Measurements from ENCODE around the gene CCDC158.
"Not testable (repeated sequence)": the region's sequence is repeated elsewhere in the genome, so short reads cannot be mapped to it uniquely, and the experiment has no call there.

The CCDC158 gene

DNA sequence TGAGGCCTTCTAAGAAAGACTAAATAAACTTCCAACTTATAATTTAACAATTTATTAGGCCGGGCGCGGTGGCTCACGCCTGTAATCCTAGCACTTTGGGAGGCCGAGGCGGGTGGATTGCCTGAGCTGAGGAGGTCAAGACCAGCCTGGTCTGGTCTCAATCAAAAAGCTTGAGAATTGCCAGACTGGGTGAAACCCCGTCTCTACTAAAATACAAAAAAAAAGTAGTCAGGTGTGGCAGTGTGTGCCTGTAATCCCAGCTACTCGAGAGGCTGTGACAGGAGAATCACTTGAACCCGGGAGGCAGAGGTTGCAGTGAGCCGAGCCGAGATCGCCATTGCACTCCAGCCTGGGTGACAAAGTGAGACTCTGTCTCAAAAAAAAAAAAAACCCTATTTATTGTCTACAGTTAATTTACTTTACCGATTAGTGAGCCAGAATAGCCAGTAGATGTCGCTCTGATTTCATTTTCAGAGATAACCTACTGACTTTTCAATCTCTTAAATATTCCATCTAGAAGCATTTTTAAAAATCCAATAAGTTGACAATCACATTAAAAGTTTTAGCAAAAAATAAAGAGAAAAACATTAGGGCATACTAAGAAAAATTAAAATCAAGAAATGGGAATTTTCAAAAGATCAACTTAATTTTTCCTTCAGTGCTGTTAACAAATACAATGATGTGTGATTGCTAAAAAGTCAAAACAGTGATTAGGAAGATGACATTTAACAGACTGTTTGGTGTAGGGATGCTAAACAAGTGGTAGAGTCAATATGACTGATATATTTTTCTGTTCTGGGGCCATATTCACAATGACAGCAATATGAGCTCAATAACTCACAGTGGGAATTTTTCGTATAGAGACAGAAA is 9.8 kb upstream of the CCDC158 start:
- DNase-seq (ENCODE audit: low read depth in 2 of 2): peak in 1 of 2 donors; percentile 8

DNA sequence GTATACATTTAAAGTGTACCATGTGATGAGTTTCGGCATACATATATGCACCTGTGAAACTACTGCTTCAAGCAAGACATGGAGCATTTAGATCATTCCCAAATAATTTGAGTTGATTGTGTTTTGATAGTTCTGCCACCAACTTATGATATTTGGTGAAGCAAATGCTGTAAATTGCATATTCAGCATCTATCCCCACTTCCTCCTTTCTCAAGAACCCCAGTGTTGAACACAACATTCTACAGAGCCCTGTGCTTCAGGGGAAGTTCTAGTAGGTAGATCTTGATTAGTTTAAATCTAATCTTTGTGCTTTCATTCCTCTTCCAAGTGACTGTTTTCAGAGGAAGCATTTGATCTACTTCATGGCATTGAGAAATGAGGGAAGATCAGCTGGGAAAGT is 8.7 kb upstream of the CCDC158 start:
- no peak for DNase-seq (ENCODE audit: low read depth in 2 of 2)

DNA sequence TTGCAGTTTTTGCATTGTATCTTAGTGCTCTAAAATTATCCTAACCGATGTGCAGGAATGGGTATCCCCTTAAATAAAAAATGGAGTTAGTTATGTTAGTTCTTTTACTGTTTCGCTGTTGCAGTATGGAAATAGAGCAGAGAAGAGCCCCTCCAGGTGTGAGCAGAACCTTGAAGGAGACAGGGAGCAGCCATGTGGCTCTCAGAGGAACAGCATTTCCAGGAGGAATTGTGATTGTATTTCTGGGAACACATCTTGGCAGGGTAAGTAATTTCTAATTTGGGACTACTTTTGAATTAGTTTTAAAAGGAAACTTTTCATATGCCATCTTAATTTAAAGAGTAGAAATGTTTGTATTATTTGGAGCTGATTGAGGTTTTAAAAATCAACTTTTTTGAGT is 5.3 kb upstream of the CCDC158 start:
- no peak for DNase-seq (ENCODE audit: low read depth in 2 of 2)

DNA sequence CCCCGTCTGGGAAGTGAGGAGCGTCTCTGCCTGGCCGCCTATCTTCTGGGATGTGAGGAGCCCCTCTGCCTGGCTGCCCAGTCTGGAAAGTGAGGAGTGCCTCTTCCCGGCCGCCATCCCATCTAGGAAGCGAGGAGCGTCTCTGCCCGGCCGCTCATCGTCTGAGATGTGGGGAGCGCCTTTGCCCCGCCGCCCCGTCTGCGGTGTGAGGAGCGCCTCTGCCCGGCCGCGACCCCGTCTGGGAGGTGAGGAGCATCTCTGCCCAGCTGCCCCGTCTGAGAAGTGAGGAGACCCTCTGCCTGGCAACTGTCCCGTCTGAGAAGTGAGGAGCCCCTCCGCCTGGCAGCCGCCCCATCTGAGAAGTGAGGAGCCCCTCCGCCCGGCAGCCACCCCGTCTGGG is 2.2 kb upstream of the CCDC158 start:
- DNase-seq (ENCODE audit: low read depth in 2 of 2): not testable (repeated sequence)

DNA sequence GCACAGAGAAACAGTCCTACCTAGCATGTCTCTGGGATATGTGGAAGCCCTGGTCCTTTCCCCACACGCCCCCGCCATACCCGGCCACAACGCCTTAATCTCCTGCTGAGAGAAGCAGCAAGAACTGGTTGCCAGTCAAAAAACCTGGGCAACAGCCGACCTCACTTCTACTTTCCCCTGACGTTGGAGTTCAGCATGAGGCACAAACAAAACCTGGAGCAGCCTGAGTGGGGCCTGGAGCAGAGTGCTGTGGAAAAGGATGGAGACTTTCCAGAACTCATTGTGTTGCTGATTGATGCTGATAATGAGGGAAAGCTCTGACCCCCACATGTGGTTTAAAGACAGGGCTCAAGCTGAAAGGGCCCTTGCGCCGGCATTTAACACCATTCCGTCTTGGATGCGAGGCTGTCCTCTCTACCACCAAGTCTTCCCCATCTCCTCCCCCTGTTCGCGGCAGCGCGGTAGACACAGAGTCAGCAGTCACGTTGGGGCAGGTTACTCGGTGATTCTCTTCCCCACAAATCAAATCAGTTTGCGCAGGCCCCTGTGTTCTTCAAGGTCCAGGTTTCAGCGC is 666 bp downstream of the CCDC158 start:
- DNase-seq (ENCODE audit: low read depth in 2 of 2): no peak

DNA sequence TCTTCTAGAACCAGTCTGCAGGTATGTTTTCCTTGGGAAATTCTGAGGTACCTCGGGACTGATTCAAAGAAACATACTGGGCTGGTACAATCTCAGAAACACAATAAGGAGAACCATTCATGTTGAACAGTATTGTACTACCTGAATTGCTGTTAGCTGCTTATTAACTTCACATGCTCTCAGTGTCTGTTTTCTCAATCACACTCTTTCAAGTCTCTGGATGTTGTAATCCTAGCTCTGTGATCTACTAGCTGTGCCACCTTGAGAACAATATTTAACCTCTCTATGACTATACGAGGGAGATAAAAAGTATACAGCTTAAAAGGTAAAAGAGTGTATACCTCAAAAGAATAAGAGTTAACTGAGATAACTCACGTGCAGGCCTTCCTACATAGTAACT is 10.3 kb downstream of the CCDC158 start:
- no peak for DNase-seq (ENCODE audit: low read depth in 2 of 2)

DNA sequence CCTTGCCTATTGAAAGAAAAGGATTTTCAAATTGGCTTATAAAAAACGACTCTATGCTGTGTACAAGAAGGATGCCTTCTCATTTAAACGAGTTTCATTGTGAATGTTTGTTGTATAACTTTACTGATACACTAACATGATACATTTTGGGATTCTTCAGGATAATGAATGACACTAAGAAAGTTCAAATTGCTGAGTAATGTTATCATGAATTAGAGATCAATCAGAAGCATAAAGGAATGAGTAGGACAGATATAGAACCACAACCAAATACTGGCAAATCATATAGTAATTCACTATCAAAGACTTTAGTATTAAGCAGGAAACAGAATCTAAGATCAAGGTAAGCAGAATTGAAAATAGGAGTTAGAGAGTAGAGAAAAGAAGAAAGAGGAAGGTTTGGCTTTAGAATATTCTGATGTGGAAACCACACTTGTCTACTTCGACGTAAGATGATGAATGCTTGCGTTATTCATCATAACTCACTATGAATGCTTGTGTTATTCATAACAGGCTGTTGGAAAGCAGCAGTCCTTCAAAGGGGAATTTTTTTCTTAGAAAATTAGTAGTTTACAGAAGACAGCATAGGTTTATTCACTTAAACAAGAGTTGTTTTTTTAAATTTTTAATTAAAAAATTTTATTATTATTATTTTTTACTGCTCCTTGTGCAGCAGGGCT is 13.4 kb downstream of the CCDC158 start:
- no peak for DNase-seq (ENCODE audit: low read depth in 2 of 2)

DNA sequence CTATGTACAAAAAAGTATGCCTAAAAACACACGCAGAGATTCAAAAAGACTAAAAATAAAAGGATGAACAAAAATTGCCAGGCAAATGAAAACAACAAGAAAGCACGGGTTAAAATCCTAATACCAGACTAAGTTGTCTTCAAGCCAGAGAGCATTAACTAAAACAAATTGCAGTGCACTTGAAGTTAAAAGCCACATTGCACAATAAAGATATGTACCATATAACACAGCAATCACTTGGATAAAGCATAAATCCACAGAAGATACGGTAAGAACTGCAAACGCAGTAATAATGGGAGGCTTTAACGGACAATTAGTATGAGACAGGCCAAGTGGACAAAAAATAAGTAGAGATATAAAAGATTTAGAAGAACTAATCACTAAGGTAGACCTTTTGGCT is 14.9 kb downstream of the CCDC158 start:
- no peak for DNase-seq (ENCODE audit: low read depth in 2 of 2)

DNA sequence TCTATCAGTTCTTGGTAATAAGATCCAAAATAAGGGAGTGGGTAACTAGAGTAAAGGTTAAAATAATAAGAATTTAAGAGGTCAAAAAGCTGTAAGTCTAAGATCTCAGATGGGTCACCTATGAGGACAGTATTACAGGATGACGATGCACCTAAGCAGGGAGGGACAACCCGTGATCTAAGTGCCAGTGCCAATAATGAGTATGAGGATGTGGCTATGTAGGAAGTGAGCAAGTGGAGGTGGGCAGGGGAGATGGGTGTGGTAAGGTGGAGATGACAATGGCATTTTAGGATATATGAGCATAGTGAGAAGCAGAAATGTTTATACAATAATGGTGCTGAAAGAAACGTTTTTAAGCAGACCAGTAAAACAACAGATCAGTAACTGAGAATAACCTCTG is 19.3 kb downstream of the CCDC158 start:
- DNase-seq (ENCODE audit: low read depth in 2 of 2): no peak

DNA sequence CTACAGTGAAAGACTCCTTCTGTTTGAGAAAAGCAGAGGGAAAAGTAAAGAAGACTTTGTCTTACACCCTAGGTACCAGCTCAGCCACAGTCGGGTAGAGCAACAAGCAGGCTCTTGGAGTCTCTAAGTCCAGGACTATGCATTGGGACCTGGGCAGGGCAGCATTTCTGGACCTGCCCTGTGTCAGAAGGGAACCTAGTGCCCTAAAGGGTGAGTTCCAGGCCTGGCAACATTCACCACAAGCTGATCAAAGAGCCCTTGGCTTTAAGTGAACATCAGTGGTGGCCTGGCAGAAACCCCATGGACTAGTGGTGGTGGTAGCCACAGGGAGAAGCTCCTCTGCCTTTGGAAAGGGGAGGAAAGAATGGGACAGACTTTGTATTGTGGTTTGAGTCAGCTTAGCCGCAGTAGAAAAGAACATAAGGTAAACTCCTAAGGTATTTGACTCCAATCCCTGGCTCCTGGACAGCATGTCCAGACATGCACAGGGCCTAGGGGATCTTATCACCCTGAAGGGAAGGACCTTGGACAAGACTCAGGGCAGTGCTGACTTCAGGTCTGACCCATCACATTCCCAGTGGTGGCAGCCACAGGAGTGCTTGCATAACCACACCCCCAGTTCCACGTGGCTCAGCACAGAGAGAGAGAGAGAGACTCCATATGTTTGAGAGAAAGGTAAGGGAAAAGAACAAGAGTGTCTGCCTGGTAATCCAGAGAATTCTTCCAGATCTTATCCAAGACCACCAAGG is 32.6 kb downstream of the CCDC158 start:
- no peak for DNase-seq (ENCODE audit: low read depth in 2 of 2)

DNA sequence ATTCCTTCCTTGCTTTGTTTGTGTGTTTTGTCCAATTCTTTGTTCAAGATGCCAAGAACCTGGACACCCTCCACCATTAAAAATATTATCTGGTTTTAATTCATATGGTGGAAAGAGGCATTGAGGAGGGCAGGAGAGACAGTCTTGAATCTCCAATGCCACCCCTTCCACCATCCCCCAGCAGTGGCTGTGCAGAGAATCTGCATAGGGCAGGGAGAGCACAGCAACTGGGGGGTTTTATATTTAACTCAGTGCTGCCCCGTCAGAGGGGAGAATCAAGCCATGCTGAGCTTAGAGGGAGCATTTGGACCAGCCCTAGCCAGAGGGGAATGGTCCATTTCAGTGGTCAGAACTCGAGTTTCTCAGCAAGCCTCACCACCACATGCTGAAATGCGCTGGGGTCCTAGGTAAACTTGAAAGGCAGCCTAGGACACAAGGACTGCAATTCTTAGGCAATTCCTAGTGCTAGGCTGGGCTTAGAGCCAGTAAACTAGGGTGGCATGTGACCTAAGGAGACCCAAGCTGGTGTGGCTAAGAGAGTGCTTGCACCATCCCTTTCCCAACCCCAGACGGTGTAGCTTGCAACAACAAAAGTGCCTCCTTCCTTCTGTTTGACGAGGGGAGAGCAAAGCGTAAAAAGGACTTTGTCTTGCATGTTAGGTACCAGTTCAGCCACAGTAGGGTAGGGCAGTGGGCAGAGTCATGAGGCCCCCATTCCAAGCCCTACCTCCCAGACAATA is 34.2 kb downstream of the CCDC158 start:
- DNase-seq (ENCODE audit: low read depth in 2 of 2): no peak

DNA sequence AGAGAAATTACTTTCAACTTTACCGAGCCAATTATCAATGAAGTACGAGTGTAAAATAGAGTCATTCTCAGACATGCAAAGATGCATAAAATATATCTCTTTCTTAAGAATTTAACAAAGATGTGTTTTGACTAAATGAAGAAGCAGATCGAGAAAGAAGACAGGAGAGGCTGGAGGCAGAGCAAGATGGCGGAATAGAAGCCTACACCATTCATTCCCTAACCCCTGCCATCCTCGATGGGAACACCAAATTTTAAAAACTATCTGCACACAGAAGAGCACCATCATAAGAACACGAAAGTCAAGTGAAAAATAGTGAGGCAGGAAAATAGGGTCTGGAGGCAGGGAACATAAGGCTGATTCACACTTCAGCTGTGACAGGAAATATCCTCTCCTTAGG is 35.0 kb downstream of the CCDC158 start:
- DNase-seq (ENCODE audit: low read depth in 2 of 2): no peak

DNA sequence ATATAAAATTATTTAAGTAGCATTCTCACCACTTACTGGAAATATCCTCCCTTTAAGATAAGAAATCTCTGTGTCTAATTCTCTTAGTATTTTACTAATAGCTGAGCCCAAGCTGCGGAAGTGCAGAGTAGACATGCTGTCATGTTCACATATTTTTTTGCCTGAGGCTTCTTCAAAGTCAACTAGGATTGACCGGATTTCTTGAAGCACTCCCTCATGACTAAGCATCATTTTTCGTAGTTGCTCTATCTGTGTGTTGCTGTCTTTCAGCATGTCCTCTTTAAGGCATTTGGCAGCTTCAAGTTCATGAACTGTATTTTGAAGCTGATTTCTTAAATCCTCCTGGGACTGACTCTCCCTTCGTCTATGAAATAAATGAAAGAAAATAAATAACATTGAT is 36.9 kb downstream of the CCDC158 start:
- no peak for DNase-seq (ENCODE audit: low read depth in 2 of 2)

DNA sequence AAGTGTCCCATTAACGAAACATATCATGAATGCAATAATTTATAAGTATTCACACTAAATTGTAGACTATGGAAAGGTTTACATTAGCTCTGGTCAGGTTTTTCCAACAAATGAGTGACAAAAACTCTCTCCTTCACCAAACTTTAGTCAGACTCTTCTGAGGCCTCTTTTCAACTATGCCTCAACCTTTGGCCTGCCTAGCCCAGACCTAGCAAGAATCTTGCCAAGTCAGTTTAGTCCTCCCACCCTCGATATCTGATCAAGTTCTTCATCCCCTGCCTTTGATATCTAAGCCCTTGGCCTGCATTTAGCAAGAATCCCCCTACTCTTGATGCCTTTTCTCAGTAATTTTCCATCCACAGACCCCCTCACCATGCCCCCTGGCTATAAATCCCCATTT is 37.9 kb downstream of the CCDC158 start:
- DNase-seq (ENCODE audit: low read depth in 2 of 2): no peak

DNA sequence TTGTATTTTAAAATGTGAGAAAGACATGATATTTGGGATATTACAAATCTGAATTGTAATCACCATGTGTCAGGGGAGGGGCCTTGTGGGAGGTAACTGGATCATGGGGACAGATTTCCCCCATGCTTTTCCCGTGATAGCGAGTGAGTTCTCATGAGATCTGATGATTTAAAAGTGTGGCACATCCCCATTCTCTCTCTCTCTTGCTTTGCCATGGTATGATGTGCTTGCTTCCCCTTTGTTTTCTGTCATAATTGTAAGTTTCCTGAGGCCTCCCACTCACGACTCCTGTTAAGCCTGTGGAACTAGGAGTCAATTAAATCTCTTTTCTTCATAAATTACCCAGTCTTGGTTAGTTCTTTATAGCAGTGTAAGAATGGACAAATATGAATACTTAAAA is 39.0 kb downstream of the CCDC158 start:
- no peak for DNase-seq (ENCODE audit: low read depth in 2 of 2)

DNA sequence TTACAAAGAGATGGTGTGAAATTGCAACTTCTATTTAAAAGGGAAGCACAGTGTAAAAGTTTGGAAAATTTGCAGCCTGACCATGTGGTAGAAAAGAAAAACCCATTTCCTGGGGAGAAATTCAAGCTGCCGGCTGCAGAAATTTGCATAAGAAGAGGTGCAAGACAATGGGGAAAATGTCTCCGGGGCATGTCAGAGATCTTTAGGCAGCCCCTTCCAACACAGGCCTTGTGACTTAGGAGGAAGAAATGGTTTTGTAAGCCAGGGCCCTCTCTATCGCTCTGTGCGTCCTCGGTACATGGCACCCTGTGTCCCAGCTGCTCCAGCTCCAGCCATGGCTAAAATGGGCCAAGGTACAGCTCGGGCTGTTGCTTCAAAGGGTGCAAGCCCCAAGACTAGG is 40.4 kb downstream of the CCDC158 start:
- DNase-seq (ENCODE audit: low read depth in 2 of 2): no peak

DNA sequence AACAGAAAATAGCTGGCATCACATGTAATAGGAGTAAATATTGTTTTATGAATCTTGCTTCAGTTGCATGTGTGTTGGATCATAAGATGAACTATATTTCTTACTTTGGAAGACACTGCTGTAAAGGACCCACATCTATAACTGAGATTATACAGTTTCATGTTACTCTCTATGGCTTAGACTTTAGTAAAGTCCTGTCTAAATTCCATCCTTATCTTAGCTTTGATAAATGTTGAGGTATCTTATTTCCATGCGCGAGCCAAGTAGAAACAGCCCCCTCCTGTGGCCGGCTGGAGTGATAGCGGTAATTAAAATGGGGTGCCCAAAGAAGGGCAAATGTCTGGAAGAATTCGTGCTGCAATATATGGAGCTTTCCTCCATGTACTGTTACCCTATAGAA is 43.0 kb downstream of the CCDC158 start:
- DNase-seq (ENCODE audit: low read depth in 2 of 2): peak in 1 of 2 donors; percentile 31

DNA sequence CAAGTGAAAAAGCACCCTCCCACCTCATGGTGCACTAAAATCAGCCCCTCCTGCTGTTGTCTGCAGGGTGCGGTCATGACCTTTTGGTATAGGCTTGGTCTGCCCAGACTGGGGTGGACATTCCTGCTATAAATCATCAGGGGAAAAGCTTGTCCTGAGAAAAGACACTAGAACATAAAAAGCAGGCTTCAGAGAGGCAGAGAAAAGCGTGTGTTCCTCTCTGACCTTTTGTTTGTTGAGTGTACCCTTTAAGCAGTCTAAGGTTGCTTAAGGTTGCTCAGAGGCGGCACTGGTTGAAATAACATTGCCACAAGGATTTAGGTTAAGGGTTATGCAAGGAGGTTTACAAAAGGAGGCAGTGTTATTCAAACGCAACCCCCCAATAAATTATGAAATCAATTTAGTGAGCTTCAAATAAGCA is 43.5 kb downstream of the CCDC158 start:
- DNase-seq (ENCODE audit: low read depth in 2 of 2): no peak

DNA sequence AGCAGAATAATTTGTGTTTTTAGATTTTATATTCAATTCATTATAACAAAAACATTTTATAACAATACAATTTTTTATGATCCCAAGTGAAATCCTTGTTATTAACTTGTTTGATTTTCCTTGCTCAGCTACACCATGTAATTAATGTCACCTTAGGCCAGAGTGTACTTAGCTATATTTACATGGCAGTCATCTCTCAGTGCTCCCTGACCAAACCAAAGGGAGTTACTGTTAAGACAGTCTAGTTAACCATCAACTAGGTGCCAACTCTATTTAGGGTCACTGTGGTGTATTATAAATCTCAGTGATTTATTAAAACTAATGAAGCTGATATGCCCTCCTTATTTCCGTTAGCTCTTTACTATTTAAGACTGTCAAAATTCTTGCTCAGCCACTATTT is 44.4 kb downstream of the CCDC158 start:
- no peak for DNase-seq (ENCODE audit: low read depth in 2 of 2)

DNA sequence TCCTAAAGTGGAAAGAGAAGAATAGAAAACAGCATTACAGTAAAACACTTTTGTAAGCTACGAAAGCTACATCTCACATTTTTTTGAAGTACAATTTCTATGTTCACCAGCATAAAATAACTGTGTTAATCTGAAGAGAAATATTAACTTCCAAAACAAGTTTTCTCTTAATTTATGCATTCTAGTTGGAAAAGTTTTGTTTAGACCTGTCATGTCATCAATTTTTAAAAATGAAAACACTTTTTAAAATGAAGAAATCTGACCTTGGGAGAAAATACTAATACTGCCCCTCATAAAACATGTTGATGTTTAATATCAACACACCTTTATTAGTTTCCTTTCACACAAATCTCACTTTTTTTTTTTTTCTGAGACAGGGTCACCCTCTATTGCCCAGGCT is 45.2 kb downstream of the CCDC158 start:
- DNase-seq (ENCODE audit: low read depth in 2 of 2): no peak

DNA sequence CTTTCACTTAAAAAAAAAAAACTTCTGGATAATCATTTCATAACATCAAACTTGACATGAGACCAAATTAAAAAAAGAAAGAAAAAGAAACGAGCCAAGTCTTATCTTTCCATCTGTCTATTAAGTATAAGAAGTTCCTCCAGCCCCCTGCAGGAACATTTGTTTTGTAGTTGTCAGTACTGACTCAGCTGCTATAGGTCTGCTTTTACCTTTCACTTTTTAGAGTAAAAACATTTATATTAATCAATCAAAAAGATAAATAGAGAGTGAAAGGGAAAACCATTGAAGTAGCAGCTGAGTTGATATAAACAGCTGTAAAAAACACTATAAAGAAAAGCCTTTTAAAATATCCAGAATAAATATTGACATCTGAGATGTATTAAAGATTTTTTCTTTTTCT is 46.1 kb downstream of the CCDC158 start:
- DNase-seq (ENCODE audit: low read depth in 2 of 2): no peak

All from activated CD4-positive, alpha-beta T cell treated with anti-CD3 and anti-CD28 coated beads for 24 hours (primary cell).